Measurements from ENCODE around the gene NTNG1.
"Not testable (repeated sequence)": the region's sequence is repeated elsewhere in the genome, so short reads cannot be mapped to it uniquely, and the experiment has no call there.

The NTNG1 gene

GRCh38 chr1:107145637-107146036 lies 4.8 kb downstream of the NTNG1 start:
- DNase-seq: no peak

DNA sequence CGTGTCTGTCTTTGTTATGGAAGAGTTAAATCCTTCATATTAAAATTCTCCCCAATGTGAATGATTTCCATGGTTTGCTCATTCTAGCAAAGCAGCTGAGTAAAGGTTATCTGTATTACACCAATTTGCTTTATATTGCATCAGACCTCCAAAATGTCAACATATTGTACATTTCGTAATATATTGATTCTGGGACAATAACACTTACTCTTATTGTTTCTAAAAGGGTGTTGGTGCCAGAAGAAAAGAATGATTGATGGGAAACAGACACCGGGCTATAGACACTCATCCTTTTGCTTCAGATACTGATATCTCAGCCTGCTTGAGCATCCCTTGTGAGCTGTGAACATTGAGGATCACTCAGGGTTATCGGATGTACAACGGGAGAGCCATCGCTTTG lies 7.0 kb downstream of the NTNG1 start:
- DNase-seq: peak; percentile 46

DNA sequence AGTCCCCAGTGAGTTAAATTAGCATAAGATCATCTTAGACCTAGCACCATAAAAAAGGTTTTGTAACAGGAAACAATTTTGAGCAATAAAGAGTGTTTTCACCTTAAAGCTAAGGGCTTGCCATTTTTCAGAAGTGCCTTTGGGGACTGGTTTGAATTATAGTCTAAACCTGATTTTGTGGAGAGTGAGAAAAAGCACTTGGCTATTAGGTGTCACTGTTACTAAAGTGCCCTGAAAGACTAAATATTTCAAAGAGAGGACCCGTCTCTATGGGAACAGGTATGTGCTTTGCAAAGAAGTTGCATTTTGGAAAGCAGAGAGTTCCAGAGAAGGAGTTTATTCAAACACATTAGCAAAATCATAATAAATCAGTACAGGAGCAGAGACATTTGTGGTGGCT lies 9.1 kb downstream of the NTNG1 start:
- DNase-seq: peak; percentile 60

- peak; percentile 8 for DNase-seq
Measured at GRCh38 chr1:107151295-107151694, 10.5 kb downstream of the NTNG1 start.

- peak; percentile 42 for DNase-seq
Measured at GRCh38 chr1:107152395-107152794, 11.6 kb downstream of the NTNG1 start.

DNA sequence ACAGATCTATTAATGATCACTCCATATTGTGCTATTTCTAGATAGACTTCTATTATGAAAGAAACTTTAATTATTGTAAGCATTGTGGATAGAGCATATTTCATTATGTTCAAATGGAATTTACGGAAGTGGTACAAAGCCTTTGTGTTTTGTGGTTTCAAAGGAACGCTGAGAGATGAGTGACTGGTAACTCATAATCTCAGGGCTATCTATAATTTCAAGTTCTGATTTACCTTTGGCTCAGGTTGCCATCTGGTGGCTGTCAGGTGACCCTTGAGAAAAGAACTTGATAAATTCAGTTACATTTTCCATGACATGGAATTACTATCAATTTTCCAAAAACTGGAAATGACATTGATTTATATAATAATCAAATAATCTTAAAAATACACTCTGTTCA lies 12.2 kb downstream of the NTNG1 start:
- DNase-seq: peak; percentile 58

DNA sequence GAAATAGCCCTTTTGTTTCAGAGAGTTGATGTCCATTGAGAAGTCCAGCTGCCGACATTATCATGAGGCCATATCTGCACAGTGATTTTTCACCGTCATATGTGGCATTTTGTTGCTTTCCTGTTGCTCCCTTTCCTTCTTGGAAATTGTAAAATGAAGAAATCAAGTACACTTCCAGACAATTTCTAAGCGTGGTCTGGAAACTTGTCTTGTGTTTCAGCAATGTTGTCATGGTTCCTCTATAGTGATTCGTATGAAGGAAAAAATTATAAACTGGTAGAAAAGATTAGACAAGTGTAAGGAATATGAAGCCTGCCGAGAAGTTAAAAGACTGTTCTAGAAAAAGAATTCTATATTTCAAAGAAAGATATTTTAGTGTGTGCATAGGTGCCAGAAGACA lies 17.7 kb downstream of the NTNG1 start:
- no peak for DNase-seq

DNA sequence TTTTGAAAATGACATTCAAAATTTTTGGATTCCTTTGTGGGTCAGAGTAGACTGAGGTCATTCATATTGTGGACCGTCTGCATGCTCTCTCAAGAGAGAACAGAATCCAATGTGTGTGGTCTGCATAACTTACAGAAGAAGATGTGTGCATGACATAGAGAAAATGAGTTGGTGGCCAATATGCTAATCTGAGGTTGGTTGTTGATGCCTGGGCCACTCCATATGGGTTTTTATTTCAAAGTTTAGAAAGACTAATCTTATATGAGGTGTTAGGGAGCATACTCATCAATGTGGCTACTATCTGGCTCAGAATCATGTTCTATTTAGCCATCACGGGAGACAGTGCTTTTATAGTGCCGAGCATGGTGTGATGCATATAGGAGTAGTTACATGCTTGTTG lies 18.2 kb downstream of the NTNG1 start:
- DNase-seq: no peak

DNA sequence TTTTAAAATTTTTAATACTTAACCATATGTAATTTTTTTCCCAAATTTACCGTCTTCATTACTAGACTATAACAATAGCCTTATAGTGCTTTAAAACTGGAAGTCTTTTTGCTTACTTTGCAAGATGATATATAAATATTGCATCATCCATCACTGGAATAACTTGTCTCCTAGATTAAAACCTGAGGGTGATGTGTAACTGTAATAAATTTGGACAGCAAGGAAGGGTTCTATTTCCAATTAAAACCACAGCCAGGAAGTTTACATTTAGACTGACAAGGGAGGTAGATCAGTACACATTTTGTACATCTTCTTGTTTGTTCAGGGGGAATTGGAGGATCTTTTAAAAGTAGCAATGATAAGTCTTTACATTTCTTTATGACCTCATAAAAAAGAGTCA lies 21.9 kb downstream of the NTNG1 start:
- peak; percentile 34 for DNase-seq

DNA sequence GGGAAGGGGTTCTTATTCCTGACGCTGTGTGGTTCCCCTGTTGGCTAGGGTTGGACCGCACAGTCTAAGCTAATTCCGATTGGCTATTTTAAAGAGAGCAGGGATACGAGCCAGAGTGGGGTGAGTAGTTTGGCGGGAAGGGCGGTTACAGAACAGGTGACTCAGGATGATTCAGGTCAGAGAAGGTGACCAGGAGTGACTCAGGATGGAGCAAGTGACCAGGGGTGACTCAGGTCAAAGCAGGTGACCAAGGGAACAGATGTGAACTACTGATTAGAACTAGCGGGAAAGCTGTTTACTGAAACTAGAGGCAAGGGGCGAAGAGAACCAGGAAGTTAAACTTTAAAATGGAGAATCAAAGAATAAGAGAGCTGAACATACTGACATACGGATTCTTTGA lies 24.1 kb downstream of the NTNG1 start:
- DNase-seq: not testable (repeated sequence)

GRCh38 chr1:107169615-107170014 lies 28.8 kb downstream of the NTNG1 start:
- peak; percentile 9 for DNase-seq

DNA sequence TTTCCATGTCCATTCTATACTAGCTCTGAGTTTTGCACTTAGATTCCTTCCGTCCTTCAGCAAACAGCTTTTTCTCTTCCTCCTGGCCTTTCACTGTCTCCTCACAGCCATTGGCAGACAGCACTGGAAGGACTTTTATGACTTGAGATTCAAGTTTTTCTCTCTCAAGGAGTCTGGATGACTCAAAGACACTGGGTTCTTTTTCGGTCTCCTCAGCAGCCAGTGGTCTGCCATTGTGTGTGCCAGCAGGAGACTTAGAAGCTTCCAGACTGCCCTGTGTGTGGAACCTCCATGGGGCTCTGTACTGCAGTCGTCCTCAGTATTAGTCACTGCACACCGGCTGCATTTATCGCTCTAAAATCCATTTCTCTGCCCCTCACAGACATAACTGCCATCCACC lies 30.5 kb downstream of the NTNG1 start:
- no peak for DNase-seq

DNA sequence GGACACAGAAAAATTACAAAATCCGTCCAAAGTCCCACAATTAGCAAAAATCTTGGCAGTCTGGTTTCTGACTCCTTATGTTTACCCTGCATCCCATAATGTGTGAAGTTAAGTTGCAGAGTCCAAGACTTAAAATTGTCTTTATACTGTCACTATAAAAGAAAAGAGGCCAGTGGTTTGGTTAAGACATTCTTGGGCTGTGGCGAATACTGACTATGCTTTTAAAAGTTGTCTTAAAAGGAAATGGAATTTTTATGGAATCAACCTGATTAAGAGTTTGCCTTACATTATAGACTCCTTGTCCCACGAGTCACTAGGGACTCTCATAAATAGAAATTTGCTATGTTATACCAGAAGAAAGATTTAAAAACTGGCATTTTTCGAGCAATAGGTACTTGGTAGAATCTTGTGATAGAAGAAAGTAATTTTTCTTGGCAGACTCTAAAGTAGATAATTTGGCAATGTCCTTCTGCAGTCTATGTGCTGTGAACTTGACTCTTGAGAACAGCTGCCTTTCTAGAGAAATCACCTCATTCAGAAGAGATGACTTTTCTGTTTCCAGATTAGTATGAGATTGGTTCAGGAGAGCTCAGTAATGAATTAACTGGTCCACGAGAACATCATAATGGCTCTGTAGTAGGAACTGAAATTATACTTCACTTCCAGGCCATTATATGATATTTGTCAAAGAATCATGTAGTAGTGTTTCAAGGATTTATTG lies 31.8 kb downstream of the NTNG1 start:
- DNase-seq: no peak

DNA sequence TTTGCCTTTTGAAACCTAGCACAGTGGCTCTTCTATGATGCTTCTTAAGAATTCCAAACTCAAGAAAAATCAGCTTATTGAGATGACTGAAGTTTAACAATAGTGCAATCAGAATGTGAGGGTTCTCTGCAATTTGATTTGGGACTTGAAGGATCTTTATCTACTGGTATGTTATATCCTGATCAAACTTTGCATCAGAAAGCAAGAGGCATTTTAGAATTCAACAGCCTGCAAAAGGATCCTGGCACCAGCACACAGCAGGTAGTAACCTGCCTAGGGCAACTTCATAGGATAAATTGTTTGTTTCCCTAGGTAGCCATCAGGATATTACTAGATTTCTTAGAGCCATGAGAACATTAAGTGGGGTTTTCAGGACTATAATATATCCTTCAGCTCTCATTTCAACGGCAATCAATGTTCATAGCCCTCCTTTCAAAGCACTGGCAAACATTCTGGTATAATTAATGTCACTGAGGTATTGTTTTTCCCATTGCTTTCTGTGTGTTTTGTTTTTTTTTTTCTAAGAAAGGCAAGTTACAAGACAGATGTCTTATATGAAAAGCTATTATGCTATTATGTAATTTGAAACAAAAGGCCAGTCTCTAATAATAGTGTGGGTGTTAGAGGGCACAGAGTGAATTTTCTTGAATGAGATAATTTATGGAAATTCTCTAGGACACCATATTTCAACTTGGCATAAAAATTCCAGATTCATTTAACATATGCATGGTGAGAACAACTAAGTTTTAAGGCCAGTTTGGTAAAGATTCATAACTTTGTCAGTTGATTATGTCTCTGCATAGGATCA lies 34.5 kb downstream of the NTNG1 start:
- peak; percentile 95 for DNase-seq

DNA sequence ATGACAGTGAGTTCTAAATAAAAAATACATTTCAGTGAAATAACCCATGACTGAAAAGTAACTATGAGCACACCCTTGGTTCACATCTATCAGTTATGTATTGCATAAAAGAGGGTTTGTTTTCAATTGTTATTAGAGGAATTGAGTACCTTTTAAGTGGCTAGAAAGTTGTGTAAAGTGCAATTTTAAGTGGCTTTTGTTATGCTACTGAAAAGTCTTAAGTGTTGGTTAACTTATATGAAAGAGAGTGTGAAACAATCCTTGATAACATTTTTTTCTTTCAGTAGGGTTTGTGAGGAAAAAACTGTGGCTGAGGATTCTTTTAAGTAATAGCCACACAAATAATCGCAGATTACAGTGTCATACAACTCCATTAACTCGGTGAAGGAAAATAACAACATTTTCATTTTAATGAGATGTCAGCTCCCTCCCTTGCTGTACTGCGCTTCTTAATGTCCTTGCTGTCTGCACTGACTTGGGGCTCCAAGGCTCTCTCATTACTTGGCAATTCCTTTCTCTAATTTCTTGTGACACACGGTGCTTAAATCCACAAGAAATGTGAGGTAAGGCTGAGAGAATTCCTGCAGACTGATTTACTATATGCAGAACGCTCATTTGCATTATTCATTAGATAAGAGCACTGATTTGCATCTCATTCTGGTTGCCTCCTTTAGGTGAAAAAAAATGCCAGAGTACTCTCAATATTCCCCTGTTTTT lies 40.6 kb downstream of the NTNG1 start:
- no peak for DNase-seq

DNA sequence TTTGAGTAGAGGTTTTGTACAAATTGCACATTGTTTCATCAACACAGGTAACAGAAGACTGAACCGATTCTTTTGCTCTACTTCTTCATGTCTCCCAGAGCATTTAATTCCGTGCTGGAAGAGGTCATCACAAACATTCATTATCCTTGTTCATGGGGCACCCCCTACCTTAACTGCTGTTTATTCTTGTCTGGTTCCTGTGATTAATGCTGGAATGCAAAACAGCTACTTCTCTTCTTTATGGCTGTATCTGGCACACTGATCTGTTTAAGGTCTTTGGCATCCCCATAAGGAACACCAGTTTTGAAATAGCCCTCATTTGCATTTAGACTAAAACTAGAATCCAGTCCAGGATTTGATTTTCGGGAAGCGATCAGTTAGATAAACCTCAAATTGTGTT lies 42.2 kb downstream of the NTNG1 start:
- peak; percentile 80 for DNase-seq

DNA sequence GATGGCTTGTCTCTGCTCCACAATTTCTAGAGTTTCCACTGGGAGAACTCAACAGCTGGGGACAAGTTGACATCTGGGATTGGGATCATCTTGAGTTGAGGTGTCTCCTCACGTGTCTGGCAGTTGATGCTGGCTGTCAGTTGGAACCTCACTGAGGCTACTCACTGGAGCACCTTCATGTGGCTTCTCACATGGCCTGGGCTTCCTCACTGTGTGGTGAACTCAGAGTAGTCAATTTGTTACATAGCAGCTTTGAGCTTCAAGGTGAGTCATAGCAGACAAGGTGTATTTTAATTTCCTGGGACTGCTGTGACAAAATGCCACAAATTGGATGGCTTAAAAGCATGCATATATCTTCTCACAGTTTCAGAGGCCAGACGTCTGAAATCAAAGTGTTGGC lies 44.0 kb downstream of the NTNG1 start:
- no peak for DNase-seq

- DNase-seq: no peak
Measured at GRCh38 chr1:107187399-107187798, 46.6 kb downstream of the NTNG1 start.

- DNase-seq: no peak
Measured at GRCh38 chr1:107188160-107188559, 47.3 kb downstream of the NTNG1 start.

- no peak for DNase-seq
Measured at GRCh38 chr1:107194380-107194779, 53.5 kb downstream of the NTNG1 start.

DNA sequence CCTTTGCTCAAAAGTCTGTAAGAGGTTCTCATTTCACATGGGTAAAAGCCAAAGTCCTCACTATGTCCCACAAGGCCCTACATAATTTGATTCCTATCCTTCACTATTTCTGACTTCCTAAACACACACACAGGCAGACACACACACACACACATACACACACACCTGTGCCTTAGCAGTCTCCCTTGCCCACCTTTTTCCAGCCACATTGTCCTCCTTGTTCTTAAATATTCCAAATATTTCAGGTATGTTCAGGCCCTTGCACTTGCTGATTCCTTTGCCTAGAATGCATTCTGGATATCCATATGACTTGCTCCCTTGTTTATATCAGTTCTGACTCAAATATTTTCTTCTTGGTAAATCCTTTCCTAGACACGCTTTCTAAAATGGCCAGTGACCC lies 54.6 kb downstream of the NTNG1 start:
- no peak for DNase-seq

- DNase-seq: peak; percentile 94
Measured at GRCh38 chr1:107196973-107197562, 56.2 kb downstream of the NTNG1 start.

DNA sequence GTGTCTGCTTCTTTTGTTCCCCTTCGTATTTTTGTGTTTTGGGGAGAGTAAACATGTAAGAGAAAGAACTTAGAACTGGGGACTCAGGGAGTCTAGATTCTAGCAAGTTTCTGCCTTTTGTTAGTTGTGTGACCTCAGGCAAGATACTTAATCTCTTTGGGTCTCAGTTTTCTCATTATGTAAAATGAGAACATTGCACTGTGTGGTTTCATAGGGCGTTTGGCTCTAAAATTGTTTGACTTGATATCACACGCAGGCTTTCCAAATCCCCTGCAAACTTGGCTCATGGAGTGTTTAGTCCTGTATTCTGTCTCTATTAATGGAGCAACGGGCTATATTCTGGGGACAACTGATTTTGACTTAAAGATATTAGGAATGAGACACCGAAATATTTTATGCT lies 57.7 kb downstream of the NTNG1 start:
- DNase-seq: peak; percentile 84

Measured in NCI-H69 (cell line).